SK-N-SH treated with all-trans-retinoic acid at 6 μM for 48 hours (cell line): ENCODE data around the gene TMPRSS6.

ENCODE experiments used
- ATAC-seq: fragments of 200-7000 bp; cut with Tn5 transposase; 3 replicates; pipeline ENCODE4 v1.9.1; 2020; ENCODE audit warnings: mild to moderate bottlenecking, moderate library complexity
- ARNTL ChIP-seq: fragments of 450-650 bp; formaldehyde crosslinking; IDR thresholded peaks from 2 replicates; pipeline ENCODE4 v1.5.0; 2020; ENCODE audit warnings: low read depth, mild to moderate bottlenecking, moderate library complexity, borderline replicate concordance
- CSDC2 ChIP-seq: fragments of 250-450 bp; sonication (Bioruptor Pico); IDR thresholded peaks from 2 replicates; pipeline ENCODE4 v1.5.0; 2020; ENCODE audit warnings: mild to moderate bottlenecking, moderate library complexity
- ESRRG ChIP-seq: fragments of 250-450 bp; sonication (Bioruptor Pico); IDR thresholded peaks from 2 replicates; pipeline ENCODE4 v1.6.1; 2021; ENCODE audit warnings: mild to moderate bottlenecking
- GLIS3 ChIP-seq: fragments of 250-450 bp; sonication (Bioruptor Pico); IDR thresholded peaks from 2 replicates; pipeline ENCODE4 v1.5.0; 2020; ENCODE audit warnings: mild to moderate bottlenecking, moderate library complexity
- ISL1 ChIP-seq: fragments of 250-450 bp; sonication (Bioruptor Pico); IDR thresholded peaks from 2 replicates; pipeline ENCODE4 v2.1.2; 2022; ENCODE audit warnings: mild to moderate bottlenecking, moderate library complexity
- OSR1 ChIP-seq: fragments of 250-450 bp; sonication (Bioruptor Pico); IDR thresholded peaks from 2 replicates; pipeline ENCODE4 v1.8.0; 2022; ENCODE audit warnings: moderate library complexity, mild to moderate bottlenecking, inconsistent platforms
- PATZ1 ChIP-seq: fragments of 250-450 bp; sonication (Bioruptor Pico); IDR thresholded peaks from 2 replicates; pipeline ENCODE4 v1.8.0; 2020; ENCODE audit warnings: mild to moderate bottlenecking, moderate library complexity, borderline replicate concordance
- POU6F1 ChIP-seq: fragments of 250-450 bp; sonication (Bioruptor Pico); IDR thresholded peaks from 2 replicates; pipeline ENCODE4 v1.8.0; 2021; ENCODE audit warnings: low read depth, mild to moderate bottlenecking, moderate library complexity, borderline replicate concordance
- PPARA ChIP-seq: fragments of 250-450 bp; sonication (Bioruptor Pico); IDR thresholded peaks from 2 replicates; pipeline ENCODE4 v1.5.0; 2020; ENCODE audit warnings: mild to moderate bottlenecking, borderline replicate concordance
- RARB ChIP-seq: fragments of 250-450 bp; sonication (Bioruptor Pico); IDR thresholded peaks from 2 replicates; pipeline ENCODE4 v1.8.0; 2021; ENCODE audit warnings: mild to moderate bottlenecking, moderate library complexity
- SNAI2 ChIP-seq: fragments of 250-450 bp; sonication (Bioruptor Pico); IDR thresholded peaks from 2 replicates; pipeline ENCODE4 v1.5.0; 2020; ENCODE audit warnings: mild to moderate bottlenecking, moderate library complexity
- TCF4 ChIP-seq: fragments of 250-450 bp; sonication (Bioruptor Pico); IDR thresholded peaks from 2 replicates; pipeline ENCODE4 v1.8.0; 2021; ENCODE audit warnings: mild to moderate bottlenecking, moderate library complexity, borderline replicate concordance
- TOX ChIP-seq: fragments of 250-450 bp; sonication (Bioruptor Pico); IDR thresholded peaks from 2 replicates; pipeline ENCODE4 v1.8.0; 2021; ENCODE audit warnings: mild to moderate bottlenecking, moderate library complexity, borderline replicate concordance
- TSHZ2 ChIP-seq: fragments of 250-450 bp; sonication (Bioruptor Pico); IDR thresholded peaks from 2 replicates; pipeline ENCODE4 v1.5.0; 2020; ENCODE audit warnings: mild to moderate bottlenecking, moderate library complexity
- ZC3H10 ChIP-seq: fragments of 250-450 bp; sonication (Bioruptor Pico); IDR thresholded peaks from 2 replicates; pipeline ENCODE4 v1.5.1; 2021; ENCODE audit warnings: mild to moderate bottlenecking, moderate library complexity
- ZFP3 ChIP-seq: fragments of 250-450 bp; sonication (Bioruptor Pico); IDR thresholded peaks from 2 replicates; pipeline ENCODE4 v1.5.0; 2020; ENCODE audit warnings: mild to moderate bottlenecking, moderate library complexity
- ZFP30 ChIP-seq: fragments of 450-650 bp; formaldehyde crosslinking; IDR thresholded peaks from 2 replicates; pipeline ENCODE4 v1.5.0; 2022; ENCODE audit warnings: mild to moderate bottlenecking, moderate library complexity
- ZNF565 ChIP-seq: fragments of 450-650 bp; formaldehyde crosslinking; conservative IDR thresholded peaks from 2 replicates; pipeline ENCODE4 v1.5.0; 2020; ENCODE audit warnings: low read depth, mild to moderate bottlenecking, moderate library complexity
- ZNF70 ChIP-seq: fragments of 450-650 bp; formaldehyde crosslinking; IDR thresholded peaks from 2 replicates; pipeline ENCODE4 v1.5.0; 2020; ENCODE audit warnings: mild to moderate bottlenecking, moderate library complexity
- ZNF8 ChIP-seq: fragments of 450-650 bp; formaldehyde crosslinking; IDR thresholded peaks from 2 replicates; pipeline ENCODE4 v1.5.0; 2020; ENCODE audit warnings: mild to moderate bottlenecking, moderate library complexity
- TF ChIP-seq, protein P1 (sequence below): fragments of 250-450 bp; sonication (Bioruptor Pico); IDR thresholded peaks from 2 replicates; pipeline ENCODE4 v1.5.1; 2020; ENCODE audit warnings: low read depth, mild to moderate bottlenecking, moderate library complexity
- TF ChIP-seq, protein P2 (sequence below): fragments of 250-450 bp; sonication (Bioruptor Pico); IDR thresholded peaks from 2 replicates; pipeline ENCODE4 v1.5.1; 2021; ENCODE audit warnings: mild to moderate bottlenecking, moderate library complexity

The TMPRSS6 gene

GRCh38 chr22:37147186-37147990, 37.9 kb upstream of the TMPRSS6 start:
- TF ChIP-seq TSHZ2 (CRISPR knock-in tag), result no peak
- TF ChIP-seq PPARA (CRISPR knock-in tag), result no peak
- TF ChIP-seq ARNTL (CRISPR knock-in tag), result no peak
- TF ChIP-seq CSDC2 (CRISPR knock-in tag), result no peak
- TF ChIP-seq POU6F1 (CRISPR knock-in tag), result no peak
- no peak for TF ChIP-seq ZFP3 (CRISPR knock-in tag)
- no peak for TF ChIP-seq ZFP30 (CRISPR knock-in tag)
- no peak for TF ChIP-seq ZNF565 (CRISPR knock-in tag)
- TF ChIP-seq ESRRG (CRISPR knock-in tag), result no peak
- no peak for TF ChIP-seq OSR1 (CRISPR knock-in tag)
- TF ChIP-seq ZC3H10 (CRISPR knock-in tag), result no peak
- no peak for TF ChIP-seq TCF4
- TF ChIP-seq, protein P1, sequence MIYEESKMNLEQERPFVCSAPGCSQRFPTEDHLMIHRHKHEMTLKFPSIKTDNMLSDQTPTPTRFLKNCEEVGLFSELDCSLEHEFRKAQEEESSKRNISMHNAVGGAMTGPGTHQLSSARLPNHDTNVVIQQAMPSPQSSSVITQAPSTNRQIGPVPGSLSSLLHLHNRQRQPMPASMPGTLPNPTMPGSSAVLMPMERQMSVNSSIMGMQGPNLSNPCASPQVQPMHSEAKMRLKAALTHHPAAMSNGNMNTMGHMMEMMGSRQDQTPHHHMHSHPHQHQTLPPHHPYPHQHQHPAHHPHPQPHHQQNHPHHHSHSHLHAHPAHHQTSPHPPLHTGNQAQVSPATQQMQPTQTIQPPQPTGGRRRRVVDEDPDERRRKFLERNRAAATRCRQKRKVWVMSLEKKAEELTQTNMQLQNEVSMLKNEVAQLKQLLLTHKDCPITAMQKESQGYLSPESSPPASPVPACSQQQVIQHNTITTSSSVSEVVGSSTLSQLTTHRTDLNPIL (CRISPR knock-in tag), result no peak
- ATAC-seq, result no peak

- no peak for TF ChIP-seq TSHZ2 (CRISPR knock-in tag)
- TF ChIP-seq ESRRG (CRISPR knock-in tag), result no peak
- TF ChIP-seq ZC3H10 (CRISPR knock-in tag), result no peak
- TF ChIP-seq ZFP30 (CRISPR knock-in tag), result no peak
- TF ChIP-seq GLIS3 (CRISPR knock-in tag), result no peak
- no peak for TF ChIP-seq ARNTL (CRISPR knock-in tag)
- no peak for TF ChIP-seq ZNF70 (CRISPR knock-in tag)
- no peak for TF ChIP-seq OSR1 (CRISPR knock-in tag)
- TF ChIP-seq ZNF565 (CRISPR knock-in tag), result no peak
- TF ChIP-seq ZNF8, result no peak
- TF ChIP-seq PATZ1 (CRISPR knock-in tag), result no peak
- no peak for TF ChIP-seq RARB (CRISPR knock-in tag)
- TF ChIP-seq, protein P2, sequence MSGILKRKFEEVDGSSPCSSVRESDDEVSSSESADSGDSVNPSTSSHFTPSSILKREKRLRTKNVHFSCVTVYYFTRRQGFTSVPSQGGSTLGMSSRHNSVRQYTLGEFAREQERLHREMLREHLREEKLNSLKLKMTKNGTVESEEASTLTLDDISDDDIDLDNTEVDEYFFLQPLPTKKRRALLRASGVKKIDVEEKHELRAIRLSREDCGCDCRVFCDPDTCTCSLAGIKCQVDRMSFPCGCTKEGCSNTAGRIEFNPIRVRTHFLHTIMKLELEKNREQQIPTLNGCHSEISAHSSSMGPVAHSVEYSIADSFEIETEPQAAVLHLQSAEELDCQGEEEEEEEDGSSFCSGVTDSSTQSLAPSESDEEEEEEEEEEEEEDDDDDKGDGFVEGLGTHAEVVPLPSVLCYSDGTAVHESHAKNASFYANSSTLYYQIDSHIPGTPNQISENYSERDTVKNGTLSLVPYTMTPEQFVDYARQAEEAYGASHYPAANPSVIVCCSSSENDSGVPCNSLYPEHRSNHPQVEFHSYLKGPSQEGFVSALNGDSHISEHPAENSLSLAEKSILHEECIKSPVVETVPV, result no peak
- TF ChIP-seq ISL1 (CRISPR knock-in tag), result no peak
- TF ChIP-seq, protein P1 (CRISPR knock-in tag), result no peak
- no peak for TF ChIP-seq TOX (CRISPR knock-in tag)
- no peak for TF ChIP-seq SNAI2 (CRISPR knock-in tag)
- TF ChIP-seq POU6F1 (CRISPR knock-in tag), result no peak
- TF ChIP-seq, all 23 proteins: peak for 0
- ATAC-seq, result no peak
Observed at GRCh38 chr22:37146507-37147180, 37.1 kb upstream of the TMPRSS6 start.
